GM19035 (cell line): ENCODE data around the gene STYXL1.

Source experiments
- ATAC-seq: cut with Tn5 transposase; IDR thresholded peaks from one replicate; pipeline ENCODE4 v1.9.1; 2021; ENCODE audit not compliant: unreplicated experiment

STYXL1 gene

DNA sequence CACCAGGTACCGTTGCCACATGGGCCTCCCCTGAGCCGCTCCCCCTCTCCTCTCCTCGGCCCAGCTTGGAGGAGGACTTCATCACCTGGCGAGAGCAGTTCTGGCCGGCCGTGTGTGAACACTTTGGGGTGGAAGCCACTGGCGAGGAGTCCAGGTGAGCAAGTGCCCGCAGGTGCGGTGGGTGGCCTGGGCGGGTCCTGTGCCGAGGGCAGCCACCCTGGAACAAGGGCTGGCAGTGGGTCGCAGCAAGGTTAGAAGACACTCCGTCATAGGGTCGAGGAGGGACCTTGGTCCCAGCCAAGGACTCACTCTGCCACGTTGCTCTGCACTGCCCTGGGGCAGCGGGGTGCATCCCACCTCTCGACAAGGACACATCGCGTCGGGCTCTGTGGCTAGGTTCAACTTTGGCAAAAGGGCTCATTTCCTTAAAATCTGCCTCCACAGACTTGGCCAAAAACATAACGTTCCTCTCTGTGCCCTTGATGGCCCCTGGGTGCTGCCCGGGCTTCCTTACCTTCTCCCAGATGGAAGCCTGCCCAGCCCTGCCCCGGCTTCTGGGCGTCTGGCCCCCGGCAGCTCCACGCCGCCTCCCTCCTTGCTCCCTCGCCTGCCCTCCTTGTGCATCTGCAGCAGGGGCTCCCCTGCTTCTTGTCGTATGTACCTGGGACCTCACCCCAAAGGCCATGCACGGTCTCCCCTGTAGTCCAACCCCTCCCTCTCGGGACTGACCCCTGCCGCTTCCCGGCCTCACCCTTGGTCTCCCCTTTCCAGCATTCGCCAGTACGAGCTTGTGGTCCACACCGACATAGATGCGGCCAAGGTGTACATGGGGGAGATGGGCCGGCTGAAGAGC, 66.1 kb downstream of the STYXL1 start:
- ATAC-seq: no peak

DNA sequence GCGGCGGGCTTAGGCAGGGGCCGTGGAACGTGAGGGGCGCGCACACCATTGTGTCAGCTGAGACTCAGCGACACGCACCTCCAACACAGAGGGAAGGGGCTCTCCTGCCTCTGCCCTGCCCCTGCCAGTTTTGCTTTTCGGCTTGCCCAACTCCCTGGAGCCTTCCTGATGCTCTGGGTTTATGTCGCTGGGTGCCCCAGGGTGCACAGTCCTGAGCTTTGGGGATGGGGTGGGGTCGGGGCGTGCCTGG, 66.7 kb downstream of the STYXL1 start:
- no peak for ATAC-seq

DNA sequence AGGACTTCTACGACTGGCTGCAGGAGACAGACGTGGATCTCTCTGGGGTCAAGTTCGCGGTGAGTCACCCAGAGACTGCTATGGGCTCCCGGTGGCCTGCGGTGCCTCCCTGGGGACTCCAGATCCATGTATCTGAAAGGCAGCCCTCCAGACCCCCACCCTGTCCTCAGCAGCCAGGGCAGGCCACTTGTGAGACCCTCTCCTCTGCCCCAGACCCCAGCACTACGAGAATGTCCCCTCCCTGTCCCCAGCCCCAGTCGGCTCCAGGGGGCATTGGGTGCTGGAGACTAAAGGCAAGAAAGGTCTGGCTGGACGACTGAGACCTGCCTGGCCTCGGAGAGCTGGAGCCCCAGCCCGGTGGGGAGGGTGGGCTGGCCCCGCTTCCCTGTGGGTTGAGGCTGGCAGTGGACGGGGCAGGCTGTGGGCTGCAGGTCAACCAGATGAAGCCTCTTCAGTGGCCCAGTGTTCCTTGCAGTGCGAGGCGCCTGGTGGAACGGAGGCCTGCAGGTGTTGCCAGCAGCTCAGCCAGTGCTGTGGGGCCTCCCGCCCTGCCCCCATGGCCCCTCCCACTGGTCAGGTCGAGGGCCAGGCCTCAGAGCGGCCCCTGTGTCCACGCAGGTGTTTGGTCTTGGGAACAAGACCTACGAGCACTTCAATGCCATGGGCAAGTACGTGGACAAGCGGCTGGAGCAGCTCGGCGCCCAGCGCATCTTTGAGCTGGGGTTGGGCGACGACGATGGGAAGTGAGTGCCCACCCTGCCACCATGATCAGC, 67.2 kb downstream of the STYXL1 start:
- no peak for ATAC-seq

GRCh38 chr7:75979759-75980429, 67.9 kb downstream of the STYXL1 start:
- ATAC-seq: no peak

- no peak for ATAC-seq
These were observed 70.1 kb downstream of the STYXL1 start for GRCh38 chr7:75977743-75978142.

DNA sequence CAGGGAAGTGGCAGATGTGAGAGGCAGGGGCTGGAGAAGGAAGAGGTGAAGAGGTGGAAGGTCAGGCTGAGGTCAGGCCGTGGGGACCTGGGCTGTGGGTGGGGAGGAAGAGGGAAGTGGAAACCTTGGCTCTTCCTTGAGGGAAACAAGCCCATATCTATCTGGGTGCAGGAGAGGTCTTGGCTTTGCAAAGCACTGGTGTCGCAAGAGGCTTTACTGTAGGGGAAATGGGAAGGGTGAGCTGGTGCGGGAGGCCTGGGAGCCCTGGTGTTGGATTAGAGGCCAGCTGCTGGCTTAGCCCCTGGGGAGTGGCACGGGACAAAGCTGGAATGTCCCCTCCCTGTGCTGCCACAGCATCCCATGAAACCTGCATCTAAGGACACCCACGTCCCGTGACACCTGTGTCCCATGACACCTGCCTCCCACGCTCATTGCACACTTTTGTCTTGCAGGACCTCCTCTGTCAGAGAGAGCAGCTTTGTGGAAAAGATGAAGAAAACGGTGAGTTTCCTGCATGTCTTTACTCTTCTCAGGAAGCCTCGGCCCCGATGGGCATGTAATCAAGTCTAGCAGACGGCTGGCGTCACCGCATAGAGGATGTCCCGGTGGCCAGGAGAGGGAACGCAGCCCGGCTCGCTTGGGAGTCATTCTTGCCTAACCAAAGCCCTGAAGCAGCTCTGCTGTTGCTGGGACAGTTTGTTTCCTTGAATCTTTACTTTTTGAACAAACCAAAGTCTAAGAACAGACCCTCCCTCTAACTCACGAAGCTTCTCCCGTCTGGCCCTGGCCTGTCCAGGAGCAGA, 75.6 kb downstream of the STYXL1 start:
- no peak for ATAC-seq

DNA sequence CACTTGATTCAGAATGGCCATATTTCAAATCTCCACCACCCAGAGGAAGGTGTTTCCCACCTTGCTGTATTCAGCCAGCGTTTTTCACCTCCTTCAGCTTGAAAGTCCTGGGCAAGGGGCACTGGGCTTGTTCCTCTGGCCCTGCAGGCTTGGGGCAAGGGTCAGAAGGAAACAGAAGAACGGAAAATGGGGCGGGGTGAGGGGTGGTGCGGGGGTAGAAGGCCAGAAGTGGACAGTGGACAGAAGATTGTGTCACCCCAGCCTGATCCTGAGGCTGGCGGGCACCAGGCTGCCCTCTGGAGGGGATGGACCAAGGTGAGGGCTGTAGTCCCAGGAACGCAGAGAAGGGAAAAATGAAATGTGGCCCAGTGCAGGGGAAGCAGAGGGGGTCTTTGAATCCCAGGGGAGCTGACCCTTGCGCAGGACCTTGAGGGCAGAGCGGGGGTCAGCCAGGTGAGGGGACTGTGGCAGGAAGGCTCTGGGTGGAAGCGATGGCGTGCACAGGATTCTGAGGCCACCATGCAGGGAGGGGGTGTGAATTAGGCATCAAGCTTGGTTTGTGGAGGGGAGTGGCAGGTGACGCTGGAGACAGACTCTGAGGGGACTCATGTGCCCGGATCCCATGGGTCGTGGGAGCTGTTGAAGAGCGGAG, 76.4 kb downstream of the STYXL1 start:
- ATAC-seq: no peak

DNA sequence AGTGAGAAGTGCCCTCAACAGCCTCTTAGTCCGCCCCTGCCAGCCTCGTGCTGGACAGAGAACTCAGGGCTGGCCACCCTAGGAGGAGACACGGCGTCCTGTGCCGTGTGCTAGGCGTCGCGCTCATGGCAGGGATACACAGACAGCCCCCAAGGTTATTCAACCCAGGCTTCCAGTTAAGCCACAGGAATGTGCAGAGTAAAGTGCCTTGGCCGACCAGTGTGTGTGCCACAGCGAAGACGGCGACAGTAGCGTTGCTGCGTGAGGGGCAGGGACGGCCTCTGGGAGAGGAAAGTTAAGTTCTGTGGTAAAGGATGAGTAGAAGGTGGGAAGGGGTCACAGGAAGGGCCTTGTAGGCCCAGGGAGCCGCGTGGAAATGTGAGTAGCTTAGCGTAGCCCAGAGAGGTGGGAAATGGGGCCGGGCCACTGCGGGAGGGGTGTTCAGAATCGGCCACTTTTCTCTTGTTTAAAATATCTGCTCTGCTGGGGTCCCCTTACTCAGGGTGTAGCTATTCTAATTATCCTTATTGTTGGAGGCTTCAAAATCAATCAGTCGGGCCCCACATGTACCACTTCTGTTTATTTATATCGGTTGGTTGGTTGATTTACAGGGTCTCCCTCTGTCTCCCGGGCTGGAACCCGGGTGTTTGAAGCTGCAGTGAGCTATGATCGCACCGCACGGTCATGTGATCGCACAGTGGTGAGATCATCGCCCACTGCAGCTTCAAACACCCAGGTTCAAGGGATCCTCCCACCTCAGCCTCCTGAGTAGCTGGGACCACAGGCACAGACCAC, 77.9 kb downstream of the STYXL1 start:
- ATAC-seq: no peak

GRCh38 chr7:75969182-75969581, 78.6 kb downstream of the STYXL1 start:
- no peak for ATAC-seq

DNA sequence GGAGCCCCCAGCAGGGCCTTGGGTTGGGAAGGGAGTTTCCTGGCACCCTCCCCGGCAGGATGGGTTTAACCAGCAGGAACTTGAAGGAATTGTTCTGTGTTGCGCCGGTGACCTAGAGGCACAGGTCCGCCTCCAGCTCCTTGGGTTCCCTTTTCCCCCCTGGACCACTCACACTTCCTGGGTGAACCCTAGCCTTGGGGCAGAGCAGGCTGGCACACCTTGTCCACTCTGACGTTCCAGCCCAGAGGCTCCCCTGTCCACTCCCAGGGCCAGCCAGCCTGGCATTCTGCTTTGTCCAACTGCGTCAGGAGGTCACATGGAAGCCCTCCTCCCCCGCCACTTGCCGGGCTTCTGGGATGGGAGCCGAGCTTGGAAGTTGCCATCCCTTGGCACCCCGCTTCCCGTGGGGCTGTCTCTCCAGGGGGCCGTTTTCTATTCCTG, 79.2 kb downstream of the STYXL1 start:
- no peak for ATAC-seq

DNA sequence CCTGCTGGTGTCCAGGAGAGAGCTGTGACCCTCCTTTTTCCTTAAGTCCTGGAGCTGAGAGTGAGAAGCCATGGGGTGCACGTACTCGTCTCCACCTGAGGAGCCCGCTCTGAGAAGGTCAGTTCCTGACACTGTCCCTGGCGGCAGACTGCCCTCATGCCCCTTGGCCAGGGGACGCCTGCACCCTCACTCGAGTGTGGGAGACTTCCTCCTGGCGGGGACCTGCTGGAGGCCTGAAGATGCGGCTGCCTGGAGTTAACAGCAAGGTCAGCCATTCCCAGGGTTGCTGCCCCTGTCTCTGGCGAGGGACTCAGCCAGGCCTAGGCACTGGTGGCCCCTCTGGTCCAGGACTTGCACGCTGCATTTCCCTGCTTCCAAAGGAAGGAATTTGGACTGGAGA, 79.8 kb downstream of the STYXL1 start:
- no peak for ATAC-seq

GRCh38 chr7:75967487-75967997, 80.3 kb downstream of the STYXL1 start:
- ATAC-seq: no peak

DNA sequence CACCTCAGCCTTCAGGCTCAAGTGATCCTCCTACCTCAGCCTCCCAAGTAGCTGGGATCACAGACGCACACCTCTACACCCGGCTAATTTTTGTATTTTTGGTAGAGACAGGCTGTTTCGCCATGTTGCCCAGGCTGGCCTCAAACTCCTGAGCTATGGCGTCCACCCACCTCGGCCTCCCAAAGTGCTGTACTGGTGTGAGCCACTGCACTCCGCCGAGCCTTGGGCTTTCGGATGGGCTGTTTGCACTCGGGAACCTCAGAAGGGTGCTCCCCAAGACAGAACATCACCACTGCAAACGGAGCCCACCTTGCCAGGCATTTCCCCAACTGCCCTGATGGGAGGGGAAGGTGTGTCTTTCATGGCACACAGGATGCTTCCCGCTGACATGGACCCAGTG, 80.7 kb downstream of the STYXL1 start:
- no peak for ATAC-seq

DNA sequence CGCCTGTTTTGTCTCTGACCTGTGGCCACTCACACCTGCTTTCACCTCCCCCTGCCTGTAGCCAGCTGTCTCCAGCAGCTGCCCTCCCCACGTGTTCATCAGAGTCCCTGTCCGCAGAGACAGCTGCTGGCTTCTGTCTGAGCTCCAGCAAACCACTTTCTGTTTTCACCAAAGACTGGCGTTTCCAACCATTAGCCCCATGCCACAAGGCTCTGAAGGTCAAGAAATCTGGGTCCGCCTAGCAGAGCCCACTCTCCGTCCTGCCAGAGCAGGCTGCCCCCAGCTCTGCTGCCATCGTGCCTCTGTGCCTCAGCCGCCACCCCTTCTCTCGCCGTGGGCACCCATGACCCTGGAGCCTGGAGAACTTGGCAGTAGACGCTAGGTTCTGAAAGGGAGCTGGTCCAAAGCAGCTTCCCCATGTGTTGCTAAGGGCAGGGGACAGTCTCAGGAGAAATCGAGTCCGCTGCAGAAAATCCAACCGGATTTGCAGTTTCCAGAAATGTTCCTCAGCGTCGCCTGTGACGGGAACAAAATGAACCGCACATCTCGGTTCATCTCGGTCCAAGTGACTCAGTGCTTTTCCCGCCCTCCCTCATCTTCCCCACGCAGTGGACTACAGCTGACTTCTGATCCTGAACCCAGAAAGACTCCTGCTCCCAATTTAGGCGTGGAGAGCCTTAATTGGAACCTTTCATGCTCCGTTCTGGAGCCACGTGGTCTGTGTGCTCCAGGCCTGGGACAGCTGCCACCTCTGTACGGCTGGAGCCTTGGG, 81.4 kb downstream of the STYXL1 start:
- ATAC-seq: no peak

- ATAC-seq: no peak
These were observed 82.2 kb downstream of the STYXL1 start for GRCh38 chr7:75965617-75966016.

GRCh38 chr7:75963381-75963995, 84.3 kb downstream of the STYXL1 start:
- no peak for ATAC-seq

DNA sequence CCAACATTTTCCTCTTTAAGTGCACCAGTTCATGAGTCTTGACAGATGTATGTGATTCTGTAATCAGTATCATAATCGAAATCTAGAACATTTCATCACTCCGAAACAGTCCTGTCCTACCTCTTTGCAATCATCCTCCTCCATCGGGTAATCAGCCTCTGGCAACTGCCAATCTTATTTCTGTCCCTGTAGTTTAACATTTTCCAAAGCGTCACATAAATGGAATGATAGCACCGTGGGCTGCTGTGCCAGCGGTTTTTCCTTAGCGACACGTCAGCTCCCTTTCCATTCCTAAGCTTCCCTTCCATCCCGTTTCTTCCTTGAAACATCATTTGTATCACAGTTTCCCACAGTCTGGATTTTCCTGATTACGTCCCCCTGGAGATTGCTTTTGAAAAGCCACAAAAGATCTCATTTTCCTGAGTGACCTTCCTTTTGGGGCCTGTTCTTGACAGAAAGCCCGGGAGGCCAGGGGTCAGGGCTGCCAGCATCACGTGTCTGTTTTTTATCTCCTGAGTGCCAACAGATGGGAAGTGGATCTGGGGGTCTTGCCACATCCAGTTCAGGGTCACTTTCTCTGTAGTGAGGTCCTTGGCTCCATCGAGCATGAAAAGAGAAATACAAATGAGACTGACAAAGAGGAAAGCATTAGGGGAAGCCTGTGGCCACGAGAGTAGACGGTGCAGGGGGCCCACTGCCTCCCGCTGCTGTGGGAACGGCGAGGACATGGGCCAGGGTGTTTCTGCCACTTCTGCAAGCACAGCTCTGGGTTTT, 85.0 kb downstream of the STYXL1 start:
- no peak for ATAC-seq

DNA sequence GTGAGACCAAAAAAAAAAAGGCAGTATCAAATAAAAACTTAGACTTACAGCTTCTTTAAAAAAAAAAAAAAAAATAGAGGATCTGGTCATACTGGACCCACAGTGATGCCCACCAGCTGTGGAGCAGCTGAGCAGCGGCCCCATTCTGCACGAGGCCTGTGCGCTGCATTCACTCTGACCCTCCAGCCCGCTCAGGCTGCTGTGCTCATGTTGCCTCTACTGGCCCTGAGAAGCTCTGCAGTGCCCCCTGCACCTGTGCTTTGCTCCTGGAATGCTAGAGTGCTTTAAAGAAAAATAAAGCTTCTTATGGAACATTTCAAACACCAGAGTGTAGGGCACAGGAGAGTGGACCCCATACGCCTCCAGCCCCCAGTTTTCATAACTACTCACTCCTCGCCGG, 86.6 kb downstream of the STYXL1 start:
- no peak for ATAC-seq
